SU-DHL-6 (cell line): ENCODE measurements around the gene MAFF.

Experiments used
- EZH2phosphoT487 ChIP-seq: fragments of 200-600 bp; sonication (generic), shearing (Covaris generic); conservative IDR thresholded peaks from 2 replicates; pipeline ENCODE4 v1.6.1; 2018; ENCODE audit warnings: mild to moderate bottlenecking, antibody characterized with exemption, low read length, moderate library complexity, mixed read lengths
- TF ChIP-seq, protein P1 (sequence below): fragments of 200-600 bp; sonication (generic); IDR thresholded peaks from one replicate; pipeline ENCODE4 v1.5.1; 2017; ENCODE audit warnings: antibody characterized with exemption, mild to moderate bottlenecking, low read length, moderate library complexity; ENCODE audit not compliant: insufficient read depth, poor library complexity, severe bottlenecking

DNA sequence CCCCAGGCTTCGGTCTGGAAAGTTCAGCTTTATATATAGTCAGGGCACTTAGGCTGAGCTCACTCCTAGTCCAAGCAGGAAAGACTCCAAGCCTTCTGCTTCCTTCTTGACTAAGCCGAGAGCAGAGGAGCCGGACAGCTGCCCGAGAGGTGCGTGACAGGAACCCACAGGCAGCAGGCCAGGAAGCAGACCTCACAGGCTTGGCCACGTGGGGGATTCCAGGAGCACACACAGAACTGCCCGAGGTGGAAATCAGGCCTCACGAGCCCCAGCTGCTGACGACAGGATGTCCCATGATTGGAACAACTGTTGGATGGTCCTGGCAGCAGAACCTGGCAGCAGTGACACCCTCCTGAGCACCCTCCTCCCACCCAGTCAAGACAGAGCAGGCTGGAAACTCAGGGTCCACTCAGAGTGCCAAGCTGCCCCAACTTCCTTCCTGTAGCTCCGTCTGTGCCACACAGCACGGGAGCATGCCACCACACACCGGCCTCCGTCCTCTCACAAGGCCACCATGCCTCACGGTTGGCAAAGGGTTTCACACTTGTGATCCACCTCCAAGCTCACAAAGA is 25.5 kb upstream of the MAFF start:
- TF ChIP-seq EZH2phosphoT487 = no peak
- TF ChIP-seq, protein P1, sequence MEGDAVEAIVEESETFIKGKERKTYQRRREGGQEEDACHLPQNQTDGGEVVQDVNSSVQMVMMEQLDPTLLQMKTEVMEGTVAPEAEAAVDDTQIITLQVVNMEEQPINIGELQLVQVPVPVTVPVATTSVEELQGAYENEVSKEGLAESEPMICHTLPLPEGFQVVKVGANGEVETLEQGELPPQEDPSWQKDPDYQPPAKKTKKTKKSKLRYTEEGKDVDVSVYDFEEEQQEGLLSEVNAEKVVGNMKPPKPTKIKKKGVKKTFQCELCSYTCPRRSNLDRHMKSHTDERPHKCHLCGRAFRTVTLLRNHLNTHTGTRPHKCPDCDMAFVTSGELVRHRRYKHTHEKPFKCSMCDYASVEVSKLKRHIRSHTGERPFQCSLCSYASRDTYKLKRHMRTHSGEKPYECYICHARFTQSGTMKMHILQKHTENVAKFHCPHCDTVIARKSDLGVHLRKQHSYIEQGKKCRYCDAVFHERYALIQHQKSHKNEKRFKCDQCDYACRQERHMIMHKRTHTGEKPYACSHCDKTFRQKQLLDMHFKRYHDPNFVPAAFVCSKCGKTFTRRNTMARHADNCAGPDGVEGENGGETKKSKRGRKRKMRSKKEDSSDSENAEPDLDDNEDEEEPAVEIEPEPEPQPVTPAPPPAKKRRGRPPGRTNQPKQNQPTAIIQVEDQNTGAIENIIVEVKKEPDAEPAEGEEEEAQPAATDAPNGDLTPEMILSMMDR = no peak
